ENCODE data around the gene CHCT1.
A peak's percentile ranks its signal among the peaks of the same experiment; 100 is the strongest.
"Not testable (repeated sequence)": the region's sequence is repeated elsewhere in the genome, so short reads cannot be mapped to it uniquely, and the experiment has no call there.

Gene CHCT1

GRCh38 chr17:60422162-60422665, at the start of gene CHCT1:
TSS of gene CHCT1 (plus strand) at chr17:60422489. CDS start at chr17:60422593, 104 bp downstream.
- peak within 1 kb of the TSS; percentile 39; the same call in 1 of the 2 replicates for H3K4me3 ChIP-seq (ENCODE audit: low read length)
- no peak for TF ChIP-seq ZNF274 (IDR thresholded peaks at IDR 0.05; ENCODE audit: low read depth, low read length)

DNA sequence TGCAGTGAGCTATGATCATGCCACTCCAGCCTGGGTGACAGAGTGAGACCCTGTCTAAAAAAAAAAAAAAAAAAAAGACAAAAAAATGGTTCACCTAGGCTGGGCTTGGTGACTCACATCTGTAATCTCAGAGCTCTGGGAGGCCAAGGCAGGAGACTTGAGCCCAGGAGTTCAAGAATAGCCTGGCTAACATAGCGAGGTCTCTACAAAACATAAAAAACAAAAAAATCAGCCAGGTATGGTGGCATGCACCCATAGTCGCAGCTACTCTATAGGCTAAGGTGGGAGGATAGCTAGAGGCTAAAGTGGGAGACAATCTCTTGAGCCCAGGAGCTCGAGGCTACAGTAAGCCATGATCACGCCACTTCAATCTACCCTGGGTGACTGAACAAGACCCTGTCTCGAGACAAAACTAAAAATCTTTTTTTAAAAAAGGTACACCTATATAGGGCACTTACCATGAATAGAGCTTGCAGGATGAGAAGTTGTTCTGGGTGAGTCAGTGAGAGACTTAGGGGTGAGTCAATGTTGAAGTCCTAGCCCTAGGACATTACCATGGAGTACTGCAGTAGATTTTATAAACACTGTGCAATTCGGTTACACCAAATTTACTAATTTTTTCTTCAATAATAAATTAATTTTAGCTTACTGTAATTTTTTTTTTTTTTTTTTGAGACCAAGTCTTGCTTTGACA, 49.4 kb upstream of the CHCT1 start:
- H3K4me3 ChIP-seq (ENCODE audit: low read length): no peak overlapping the region
- no peak for TF ChIP-seq ZNF274 (IDR thresholded peaks at IDR 0.05; ENCODE audit: low read depth, low read length)

GRCh38 chr17:60378187-60378586, 44.1 kb upstream of the CHCT1 start:
- not testable (repeated sequence) for H3K4me3 ChIP-seq (ENCODE audit: low read length)

DNA sequence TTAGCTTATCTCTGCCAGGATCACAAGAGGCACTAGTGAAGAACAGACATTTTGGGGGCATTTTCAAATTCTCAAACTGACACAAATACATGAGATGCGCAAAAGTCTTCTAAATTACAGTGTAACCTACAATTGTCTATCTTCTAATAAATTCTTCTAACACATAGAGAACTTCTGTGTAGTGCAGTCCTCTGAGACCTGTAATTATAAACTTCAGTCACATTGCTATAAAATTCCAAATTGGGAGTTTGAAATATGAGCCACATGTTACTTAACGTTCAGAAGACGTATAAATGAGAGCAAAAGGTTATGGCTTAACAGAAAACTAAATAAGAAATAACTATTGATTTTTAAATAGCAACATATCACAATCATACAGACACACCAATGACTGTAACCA, 42.8 kb upstream of the CHCT1 start:
- not testable (repeated sequence) for H3K4me3 ChIP-seq (ENCODE audit: low read length)

- no peak overlapping the region for H3K4me3 ChIP-seq (ENCODE audit: low read length)
- no peak for TF ChIP-seq ZNF274 (IDR thresholded peaks at IDR 0.05; ENCODE audit: low read depth, low read length)
Measured at GRCh38 chr17:60381958-60382357, 40.3 kb upstream of the CHCT1 start.

DNA sequence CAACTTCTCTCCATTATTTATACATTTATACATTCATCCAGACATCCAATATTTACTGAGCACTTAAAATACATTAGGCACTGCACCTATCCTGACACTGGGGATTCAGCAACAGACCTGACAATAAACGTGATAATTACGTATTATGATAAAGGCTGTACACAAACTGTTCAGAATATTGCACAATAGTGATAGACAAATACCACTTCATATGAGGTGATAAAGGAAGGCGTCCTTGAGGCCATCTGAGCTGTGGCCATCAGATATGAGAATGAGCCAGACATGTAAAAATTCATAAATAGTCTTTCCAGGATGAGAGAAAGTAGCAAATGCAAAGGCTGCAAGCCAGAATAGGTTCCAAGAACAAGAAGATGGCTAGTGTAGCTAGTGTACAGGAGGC, 38.9 kb upstream of the CHCT1 start:
- H3K4me3 ChIP-seq (ENCODE audit: low read length): no peak overlapping the region
- no peak for TF ChIP-seq ZNF274 (IDR thresholded peaks at IDR 0.05; ENCODE audit: low read depth, low read length)

DNA sequence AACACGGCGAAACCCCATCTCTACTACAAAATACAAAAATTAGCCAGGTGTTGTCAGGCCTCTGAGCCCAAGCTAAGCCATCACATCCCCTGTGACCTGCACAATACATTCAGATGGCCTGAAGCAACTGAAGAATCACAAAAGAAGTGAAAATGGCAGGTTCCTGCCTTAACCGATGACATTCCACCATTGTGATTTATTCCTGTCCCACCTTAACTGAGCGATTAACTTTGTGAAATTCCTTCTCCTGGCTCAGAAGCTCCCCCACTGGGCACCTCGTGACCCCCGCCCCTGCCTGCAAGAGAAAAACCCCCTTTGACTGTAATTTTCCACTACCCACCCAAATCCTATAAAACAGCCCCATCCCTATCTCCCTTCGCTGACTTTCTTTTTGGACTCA, 37.4 kb upstream of the CHCT1 start:
- not testable (repeated sequence) for H3K4me3 ChIP-seq (ENCODE audit: low read length)

- TF ChIP-seq ZNF274 (IDR thresholded peaks at IDR 0.05; ENCODE audit: low read depth, low read length): no peak
- H3K4me3 ChIP-seq (ENCODE audit: low read length): no peak overlapping the region
Measured at GRCh38 chr17:60386147-60387058, 35.9 kb upstream of the CHCT1 start.

DNA sequence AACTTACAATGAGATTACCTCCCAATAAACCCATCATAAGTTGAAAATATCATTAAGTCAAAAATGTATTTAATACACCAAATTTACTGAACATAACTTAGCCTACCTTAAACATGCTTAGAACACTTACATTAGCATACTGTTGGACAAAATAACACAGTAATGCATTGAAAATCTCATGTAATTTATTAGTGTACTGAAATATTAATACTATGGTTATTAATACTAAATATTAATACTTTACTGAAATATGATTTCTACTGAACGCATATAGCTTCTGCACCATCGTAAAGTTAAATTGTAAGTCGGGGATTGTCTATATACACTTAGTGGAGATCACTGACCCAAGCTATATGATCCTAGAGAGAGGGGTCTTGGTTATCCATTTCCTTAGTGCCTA, 34.6 kb upstream of the CHCT1 start:
- H3K4me3 ChIP-seq (ENCODE audit: low read length): no peak overlapping the region
- TF ChIP-seq ZNF274 (IDR thresholded peaks at IDR 0.05; ENCODE audit: low read depth, low read length): no peak

GRCh38 chr17:60388742-60389141, 33.5 kb upstream of the CHCT1 start:
- no peak for TF ChIP-seq ZNF274 (IDR thresholded peaks at IDR 0.05; ENCODE audit: low read depth, low read length)
- no peak overlapping the region for H3K4me3 ChIP-seq (ENCODE audit: low read length)

DNA sequence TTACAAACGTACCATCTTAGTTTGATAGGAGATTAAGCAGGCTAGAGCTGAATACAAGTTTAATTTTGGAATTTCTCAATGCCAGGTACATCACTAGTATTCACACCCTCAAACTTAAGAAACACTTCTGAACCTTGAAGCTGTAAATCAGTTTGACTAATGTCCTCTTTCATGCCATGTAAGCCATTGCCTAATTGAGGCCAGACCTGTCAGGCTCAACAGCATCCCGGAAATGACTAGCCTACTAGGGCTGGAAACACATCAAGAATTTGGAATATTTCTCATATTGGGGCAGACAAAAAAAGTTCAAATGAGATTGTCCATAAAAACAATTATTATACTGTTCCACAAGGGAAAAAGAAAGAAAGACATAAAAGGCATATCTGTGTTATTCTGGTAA, 32.1 kb upstream of the CHCT1 start:
- peak overlapping the region; percentile 80; the same call in 1 of the 2 replicates for H3K4me3 ChIP-seq (ENCODE audit: low read length)
- TF ChIP-seq ZNF274 (IDR thresholded peaks at IDR 0.05; ENCODE audit: low read depth, low read length): no peak

- H3K4me3 ChIP-seq (ENCODE audit: low read length): peak overlapping the region; percentile 80
- no peak for TF ChIP-seq ZNF274 (IDR thresholded peaks at IDR 0.05; ENCODE audit: low read depth, low read length)
Measured at GRCh38 chr17:60390925-60391470, 31.3 kb upstream of the CHCT1 start.

- no peak for TF ChIP-seq ZNF274 (IDR thresholded peaks at IDR 0.05; ENCODE audit: low read depth, low read length)
Measured at GRCh38 chr17:60391471-60392041, 30.7 kb upstream of the CHCT1 start.

GRCh38 chr17:60392042-60392844, 30.0 kb upstream of the CHCT1 start, which contains the start of gene USP32:
TSS of gene USP32 (minus strand) at chr17:60392133. CDS start at chr17:60391939, 194 bp downstream.
- H3K4me3 ChIP-seq (ENCODE audit: low read length): peak within 1 kb of the TSS; percentile 80
- no peak for TF ChIP-seq ZNF274 (IDR thresholded peaks at IDR 0.05; ENCODE audit: low read depth, low read length)

More at GRCh38 chr17:60391471-60392041, 30.7 kb upstream of the CHCT1 start:
- peak overlapping the region; percentile 80 for H3K4me3 ChIP-seq (ENCODE audit: low read length)
